Liver (tissue), 9 donors: Measurements from ENCODE around the gene GALNT9. TPM values are rescaled to one million over a fixed set of nuclear protein-coding genes. Genes with fewer than 3 reads are reported as not detected.

Experiments
- DNase-seq: peaks from one replicate; pipeline ENCODE4 v3.0.0-alpha.2; 2017; ENCODE audit warnings: low spot score
- H3K27ac ChIP-seq, 2 donors: one replicate each; pipeline ENCODE4 v1.7.0; 2013; ENCODE audit warnings: inconsistent platforms in 2 of 2, low read length in 2 of 2, control low read depth in 1 of 2, low read depth in 1 of 2, mild to moderate bottlenecking in 1 of 2
- H3K27me3 ChIP-seq, 4 donors: one replicate each; pipeline versions ENCODE4 v1.6.1 to v1.7.0; 2013; ENCODE audit warnings: low read length in 3 of 4, inconsistent platforms in 1 of 4, mild to moderate bottlenecking in 1 of 4, moderate library complexity in 1 of 4; ENCODE audit not compliant: control insufficient read depth in 4 of 4, insufficient read depth in 4 of 4
- H3K36me3 ChIP-seq, 4 donors: one replicate each; pipeline versions ENCODE4 v1.6.1 to v1.7.0; 2013; ENCODE audit warnings: low read length in 3 of 4, mild to moderate bottlenecking in 3 of 4, low read depth in 1 of 4, moderate library complexity in 1 of 4; ENCODE audit not compliant: control insufficient read depth in 4 of 4, insufficient read depth in 3 of 4
- H3K4me1 ChIP-seq, 4 donors: one replicate each; pipeline versions ENCODE4 v1.6.1 to v1.7.0; 2013; ENCODE audit warnings: low read length in 3 of 4, mild to moderate bottlenecking in 3 of 4, moderate library complexity in 1 of 4; ENCODE audit not compliant: control insufficient read depth in 4 of 4, insufficient read depth in 4 of 4
- H3K4me3 ChIP-seq, 3 donors: one replicate each; pipeline versions ENCODE4 v1.6.1 to v1.7.0; 2013; ENCODE audit warnings: low read length in 3 of 3, control low read depth in 1 of 3, low read depth in 1 of 3, mild to moderate bottlenecking in 1 of 3
- H3K9ac ChIP-seq, 2 donors: one replicate each; pipeline ENCODE4 v1.7.0; 2013; ENCODE audit warnings: low read length in 2 of 2, mild to moderate bottlenecking in 2 of 2, moderate library complexity in 2 of 2, control low read depth in 1 of 2, low read depth in 1 of 2
- H3K9me3 ChIP-seq, 4 donors: one replicate each; pipeline versions ENCODE4 v1.6.1 to v1.7.0; 2013; ENCODE audit warnings: low read length in 3 of 4; ENCODE audit not compliant: control insufficient read depth in 4 of 4
- ATF3 ChIP-seq: IDR thresholded peaks from 2 replicates; pipeline ENCODE4 v1.6.1; 2016; ENCODE audit warnings: antibody characterized with exemption
- CTCF ChIP-seq: fragments of 150-350 bp; IDR thresholded peaks from 2 replicates; pipeline ENCODE4 v1.5.1; 2017; ENCODE audit warnings: improper control_type of control experiment, low read depth, low read length; ENCODE audit not compliant: missing input control
- EGR1 ChIP-seq, 2 donors: IDR thresholded peaks; 2 replicates each; pipeline ENCODE4 v1.6.1; 2016 to 2018; ENCODE audit warnings: antibody characterized with exemption in 2 of 2, low read depth in 2 of 2
- FOXA1 ChIP-seq: IDR thresholded peaks from 2 replicates; pipeline ENCODE4 v1.6.1; 2016; ENCODE audit warnings: antibody characterized with exemption
- FOXA2 ChIP-seq: IDR thresholded peaks from 2 replicates; pipeline ENCODE4 v1.6.1; 2016; ENCODE audit warnings: antibody characterized with exemption
- GABPA ChIP-seq, 2 donors: IDR thresholded peaks in 1 of 2; conservative IDR thresholded peaks in 1 of 2; 2 replicates each; pipeline ENCODE4 v1.6.1; 2016; ENCODE audit warnings: antibody characterized with exemption in 2 of 2, mild to moderate bottlenecking in 1 of 2, moderate library complexity in 1 of 2
- HNF4A ChIP-seq, 2 donors: conservative IDR thresholded peaks; 2 replicates each; pipeline ENCODE4 v1.6.1; 2016; ENCODE audit warnings: antibody characterized with exemption in 2 of 2, mild to moderate bottlenecking in 2 of 2
- HNF4G ChIP-seq: IDR thresholded peaks from 2 replicates; pipeline ENCODE4 v1.6.1; 2016; ENCODE audit warnings: antibody characterized with exemption
- JUND ChIP-seq, 2 donors: IDR thresholded peaks; 2 replicates each; pipeline ENCODE4 v1.6.1; 2016; ENCODE audit warnings: antibody characterized with exemption in 2 of 2
- MAX ChIP-seq: IDR thresholded peaks from 2 replicates; pipeline ENCODE4 v1.6.1; 2016; ENCODE audit warnings: antibody characterized with exemption
- NR2F2 ChIP-seq: IDR thresholded peaks from 2 replicates; pipeline ENCODE4 v1.6.1; 2016; ENCODE audit warnings: antibody characterized with exemption
- RAD21 ChIP-seq, 2 donors: IDR thresholded peaks; 2 replicates each; pipeline ENCODE4 v1.6.1; 2016; ENCODE audit warnings: antibody characterized with exemption in 2 of 2, mild to moderate bottlenecking in 2 of 2
- REST ChIP-seq: IDR thresholded peaks from 2 replicates; pipeline ENCODE4 v1.6.1; 2016; ENCODE audit warnings: antibody characterized with exemption, mild to moderate bottlenecking
- RXRA ChIP-seq, 2 donors: IDR thresholded peaks; 2 replicates each; pipeline ENCODE4 v1.6.1; 2017 to 2018; ENCODE audit warnings: antibody characterized with exemption in 2 of 2, mild to moderate bottlenecking in 1 of 2
- SP1 ChIP-seq: IDR thresholded peaks from 2 replicates; pipeline ENCODE4 v1.6.1; 2018; ENCODE audit warnings: antibody characterized with exemption, mild to moderate bottlenecking
- TAF1 ChIP-seq: conservative IDR thresholded peaks from 2 replicates; pipeline ENCODE4 v1.6.1; 2016; ENCODE audit warnings: antibody characterized with exemption, mild to moderate bottlenecking
- YY1 ChIP-seq: IDR thresholded peaks from 2 replicates; pipeline ENCODE4 v1.6.1; 2016; ENCODE audit warnings: antibody characterized with exemption, mild to moderate bottlenecking
- ZBTB33 ChIP-seq: IDR thresholded peaks from 2 replicates; pipeline ENCODE4 v1.6.1; 2016; ENCODE audit warnings: antibody characterized with exemption
- WGBS: extraction: QIAGEN DNeasy Blood & Tissue Kit; methylation state at CpG from one replicate; pipeline ENCODE4 v1.1.7; 2013; 5-methylcytosine and 5-hydroxymethylcytosine counted together
- polyA plus RNA-seq, 2 donors: library from polyadenylated mRNA; stranded (reverse) in 1 of 2; unstranded in 1 of 2; fragments of 200-250 nt in 1 of 2; fragments of >200 nt in 1 of 2; fragmentation: Nextera tagmentation in 1 of 2; extraction: Ambion mirVana in 1 of 2; gene quantifications; one replicate each; pipeline versions ENCODE4 v1.2.1 to v1.2.3, GENCODE V29; 2013 to 2015
- total RNA-seq, 2 donors: library from RNA; depleted of rRNA; stranded (reverse); fragments of >200 nt; gene quantifications; one replicate each; pipeline ENCODE4 v1.2.3, GENCODE V29; 2014
- donor health status: healthy.
- donor health status: healthy.
- donor health status: healthy.
- donor health status: healthy.
- donor health status: healthy.

GALNT9 gene
- total and polyA plus RNA-seq, 4 donors = 0.05 to 0.25 (median 0.09) TPM; not detected in 1

- 65% methylated on average over 15 of the region's 15 CpGs for WGBS
Measured at GRCh38 chr12:132259364-132259871, 70.0 kb downstream of the GALNT9 start.

More at GRCh38 chr12:132259364-132259871, 70.0 kb downstream of the GALNT9 start:
- H3K9me3 ChIP-seq = no peaks in the 10 kb centered on the region
- H3K27me3 ChIP-seq = no peaks in the 10 kb centered on the region
- no peaks in the 10 kb centered on the region for H3K4me1 ChIP-seq
- H3K27ac ChIP-seq = no peak overlapping the region
- no peak overlapping the region for H3K4me3 ChIP-seq
- no peaks in the 10 kb centered on the region for H3K36me3 ChIP-seq
- no peak overlapping the region for H3K9ac ChIP-seq
- no peak for TF ChIP-seq REST
- no peak for TF ChIP-seq HNF4A (conservative IDR thresholded peaks at IDR 0.05)
- no peak for TF ChIP-seq ATF3
- TF ChIP-seq CTCF = no peak
- TF ChIP-seq RXRA (IDR thresholded peaks at IDR 0.05) = no peak
- TF ChIP-seq GABPA (IDR thresholded peaks at IDR 0.05 in 1 of 2, conservative IDR thresholded peaks at IDR 0.05 in 1 of 2) = no peak
- TF ChIP-seq JUND (IDR thresholded peaks at IDR 0.05) = no peak
- no peak for TF ChIP-seq HNF4G
- no peak for TF ChIP-seq EGR1 (IDR thresholded peaks at IDR 0.05; ENCODE audit: low read depth in 2 of 2)
- TF ChIP-seq TAF1 = no peak
- no peak for TF ChIP-seq ZBTB33
- no peak for TF ChIP-seq NR2F2
- TF ChIP-seq YY1 = no peak
- no peak for TF ChIP-seq MAX
- no peak for TF ChIP-seq FOXA1
- TF ChIP-seq FOXA2 = no peak
- no peak for TF ChIP-seq RAD21 (IDR thresholded peaks at IDR 0.05)
- no peak for TF ChIP-seq SP1
- DNase-seq = no peak
